ENCODE measurements around the gene L1CAM. TPM values are rescaled to one million over a fixed set of nuclear protein-coding genes. Genes with fewer than 3 reads are reported as not detected.

The L1CAM gene
- total and polyA plus RNA-seq, 4 donors = 0.19 to 0.83 (median 0.47) TPM

DNA sequence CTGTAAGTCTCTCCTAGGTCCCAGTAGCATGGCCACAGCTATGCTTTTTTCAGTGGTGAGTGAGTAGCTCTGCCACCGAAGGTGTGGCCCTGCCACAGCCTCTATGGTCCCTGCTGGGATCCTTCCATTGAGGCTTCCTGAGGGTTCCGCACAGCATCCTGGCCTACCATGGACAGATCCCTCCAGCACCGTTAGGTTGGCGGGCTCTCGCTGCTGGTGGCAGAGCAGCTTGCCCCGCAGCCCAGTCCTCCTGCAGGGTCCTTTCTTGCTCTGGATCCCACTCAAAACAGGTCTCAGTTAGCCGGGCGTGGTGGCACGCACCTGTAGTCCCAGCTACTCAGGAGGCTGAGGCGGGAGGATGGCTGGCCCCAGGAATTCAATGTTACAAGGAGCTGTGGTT lies 53.2 kb downstream of the L1CAM start:
- Histone ChIP-seq H3K9ac (ENCODE audit: insufficient read depth in 1 of 2, low read length in 2 of 2) (no peak overlapping the region), H3K4me1 (ENCODE audit: control insufficient read depth in 5 of 5, insufficient read depth in 5 of 5, low read length in 5 of 5) (peaks cover 0 to 9% (median 0%) of the 10 kb centered on the region in 5 donors), H3K27ac (ENCODE audit: low read depth in 1 of 2, low read length in 1 of 2) (no peak overlapping the region), H3K36me3 (ENCODE audit: control insufficient read depth in 4 of 4, insufficient read depth in 4 of 4, low read length in 4 of 4) (no peaks in the 10 kb centered on the region), H3K4me3 (no peak overlapping the region), H3K27me3 (ENCODE audit: control insufficient read depth in 3 of 3, insufficient read depth in 3 of 3, low read length in 2 of 3) (peaks cover 8 to 16% (median 8%) of the 10 kb centered on the region in 3 donors), H3K9me3 (ENCODE audit: control insufficient read depth in 4 of 4, insufficient read depth in 3 of 4, low read length in 3 of 4) (peaks cover 0 to 32% (median 0%) of the 10 kb centered on the region in 4 donors)
- DNase-seq = no peak
- WGBS, 2 donors = 83 to 94% methylated on average over 10 of the region's 10 CpGs
- ATAC-seq (ENCODE audit: insufficient read depth, low FRiP score) = no peak
- TF ChIP-seq, protein P1, sequence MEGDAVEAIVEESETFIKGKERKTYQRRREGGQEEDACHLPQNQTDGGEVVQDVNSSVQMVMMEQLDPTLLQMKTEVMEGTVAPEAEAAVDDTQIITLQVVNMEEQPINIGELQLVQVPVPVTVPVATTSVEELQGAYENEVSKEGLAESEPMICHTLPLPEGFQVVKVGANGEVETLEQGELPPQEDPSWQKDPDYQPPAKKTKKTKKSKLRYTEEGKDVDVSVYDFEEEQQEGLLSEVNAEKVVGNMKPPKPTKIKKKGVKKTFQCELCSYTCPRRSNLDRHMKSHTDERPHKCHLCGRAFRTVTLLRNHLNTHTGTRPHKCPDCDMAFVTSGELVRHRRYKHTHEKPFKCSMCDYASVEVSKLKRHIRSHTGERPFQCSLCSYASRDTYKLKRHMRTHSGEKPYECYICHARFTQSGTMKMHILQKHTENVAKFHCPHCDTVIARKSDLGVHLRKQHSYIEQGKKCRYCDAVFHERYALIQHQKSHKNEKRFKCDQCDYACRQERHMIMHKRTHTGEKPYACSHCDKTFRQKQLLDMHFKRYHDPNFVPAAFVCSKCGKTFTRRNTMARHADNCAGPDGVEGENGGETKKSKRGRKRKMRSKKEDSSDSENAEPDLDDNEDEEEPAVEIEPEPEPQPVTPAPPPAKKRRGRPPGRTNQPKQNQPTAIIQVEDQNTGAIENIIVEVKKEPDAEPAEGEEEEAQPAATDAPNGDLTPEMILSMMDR (IDR thresholded peaks at IDR 0.05; ENCODE audit: control extremely low read depth, extremely low read depth) = no peak

DNA sequence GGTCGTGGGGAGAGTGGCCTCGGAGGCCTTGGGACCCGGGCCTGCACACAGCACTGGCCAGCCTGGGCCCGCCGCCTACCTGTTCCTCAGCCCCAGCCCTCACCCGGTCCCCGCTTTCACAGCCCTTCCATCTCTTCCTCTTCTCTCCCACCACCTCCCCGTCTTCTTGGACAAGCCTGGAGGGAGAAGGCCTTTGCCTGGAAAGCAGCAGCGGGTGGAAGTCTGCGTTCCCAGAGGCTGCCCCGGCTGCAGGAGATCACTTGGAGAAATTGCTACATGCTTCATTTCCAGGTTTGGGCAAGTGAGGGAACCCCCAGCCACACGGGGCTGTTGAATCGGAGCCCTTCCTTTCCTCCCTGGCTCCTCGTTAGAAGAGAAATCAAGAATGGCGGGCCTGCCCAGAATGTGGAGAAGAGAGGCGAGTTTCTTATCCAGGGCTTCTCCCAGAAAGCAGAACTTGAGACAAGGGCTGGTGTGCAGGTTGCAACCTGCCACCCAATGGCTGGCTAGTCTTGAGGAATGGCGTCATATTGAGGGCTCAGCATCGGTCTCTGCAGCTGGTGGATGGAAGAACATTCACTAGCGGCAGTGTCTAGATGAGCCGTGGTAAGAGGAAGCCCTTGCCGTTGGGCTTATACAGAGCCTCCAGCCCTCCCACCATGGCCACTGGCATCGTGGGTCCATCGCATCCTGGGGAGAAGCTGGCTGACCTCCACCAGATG lies 54.4 kb downstream of the L1CAM start:
- Histone ChIP-seq H3K9me3 (ENCODE audit: control insufficient read depth in 4 of 4, insufficient read depth in 3 of 4, low read length in 3 of 4) (peaks cover 0 to 32% (median 0%) of the 10 kb centered on the region in 4 donors), H3K27me3 (ENCODE audit: control insufficient read depth in 3 of 3, insufficient read depth in 3 of 3, low read length in 2 of 3) (peaks cover 6 to 18% (median 13%) of the 10 kb centered on the region in 3 donors), H3K4me1 (ENCODE audit: control insufficient read depth in 5 of 5, insufficient read depth in 5 of 5, low read length in 5 of 5) (peaks cover 0 to 9% (median 0%) of the 10 kb centered on the region in 5 donors), H3K27ac (ENCODE audit: low read depth in 1 of 2, low read length in 1 of 2) (no peak overlapping the region), H3K4me3 (no peak overlapping the region), H3K36me3 (ENCODE audit: control insufficient read depth in 4 of 4, insufficient read depth in 4 of 4, low read length in 4 of 4) (no peaks in the 10 kb centered on the region), H3K9ac (ENCODE audit: insufficient read depth in 1 of 2, low read length in 2 of 2) (no peak overlapping the region)
- ATAC-seq (ENCODE audit: insufficient read depth, low FRiP score) (no peak), DNase-seq (no peak)
- 47 to 64% methylated on average over 17 to 23 of the region's 23 CpGs for WGBS, 2 donors
- TF ChIP-seq, protein P1 (IDR thresholded peaks at IDR 0.05; ENCODE audit: control extremely low read depth, extremely low read depth) = no peak

DNA sequence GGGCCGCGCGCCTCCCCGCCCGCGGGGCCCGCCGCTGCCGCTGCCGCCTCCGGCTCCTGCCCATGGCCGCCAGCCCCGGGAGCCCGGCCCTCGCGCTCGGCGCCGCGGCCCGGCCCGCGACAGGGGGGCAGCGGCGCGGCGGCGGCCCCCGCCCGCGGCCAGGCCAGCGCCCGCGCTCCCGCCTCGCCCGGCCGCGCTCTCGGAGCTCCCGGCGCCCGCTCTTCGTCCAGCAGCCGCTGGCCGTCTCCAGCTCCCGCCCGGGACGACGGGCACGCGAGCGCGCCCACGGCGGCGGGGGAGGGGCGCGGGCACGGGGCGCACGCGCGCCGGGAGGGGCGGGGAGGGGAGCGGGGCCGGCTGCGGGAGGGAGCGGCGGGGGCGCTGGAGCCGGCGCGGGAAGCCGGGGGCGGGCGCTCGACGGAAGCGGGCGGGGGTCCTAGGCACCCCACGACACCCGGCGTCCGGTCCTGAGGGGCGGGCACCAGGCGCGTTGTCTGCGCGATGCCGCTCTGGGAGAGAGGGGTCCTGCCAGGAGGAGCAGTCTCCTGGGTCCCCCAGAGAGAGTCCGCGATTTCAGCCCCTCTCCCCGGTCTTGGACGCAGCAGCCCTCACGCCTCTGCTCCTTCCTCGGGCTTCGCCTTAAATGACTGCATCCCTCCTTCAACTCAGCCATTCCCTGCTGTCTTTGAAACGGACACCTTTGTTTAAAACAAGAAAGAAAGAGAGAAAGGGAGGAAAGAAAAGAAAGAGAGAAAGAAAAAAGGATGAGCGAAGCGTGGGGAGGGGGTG lies 55.1 kb downstream of the L1CAM start:
- Histone ChIP-seq H3K27me3 (ENCODE audit: control insufficient read depth in 3 of 3, insufficient read depth in 3 of 3, low read length in 2 of 3) (peaks cover 6 to 15% (median 13%) of the 10 kb centered on the region in 3 donors), H3K4me1 (ENCODE audit: control insufficient read depth in 5 of 5, insufficient read depth in 5 of 5, low read length in 5 of 5) (peaks cover 0 to 9% (median 0%) of the 10 kb centered on the region in 5 donors), H3K9ac (ENCODE audit: insufficient read depth in 1 of 2, low read length in 2 of 2) (no peak overlapping the region), H3K27ac (ENCODE audit: low read depth in 1 of 2, low read length in 1 of 2) (no peak overlapping the region), H3K9me3 (ENCODE audit: control insufficient read depth in 4 of 4, insufficient read depth in 3 of 4, low read length in 3 of 4) (peaks cover 0 to 32% (median 0%) of the 10 kb centered on the region in 4 donors), H3K4me3 (no peak overlapping the region), H3K36me3 (ENCODE audit: control insufficient read depth in 4 of 4, insufficient read depth in 4 of 4, low read length in 4 of 4) (no peaks in the 10 kb centered on the region)
- 13 to 22% methylated on average over 9 to 102 of the region's 102 CpGs for WGBS, 2 donors
- ATAC-seq (ENCODE audit: insufficient read depth, low FRiP score) = no peak
- peak in 1 of 3 donors; percentile 26 for DNase-seq
- TF ChIP-seq, protein P1 (IDR thresholded peaks at IDR 0.05; ENCODE audit: control extremely low read depth, extremely low read depth) = no peak
